Neuronal stem cell (in vitro differentiated cells): ENCODE measurements around the gene YEATS2.

Experiments
- DNase-seq: peaks from one replicate; pipeline ENCODE4 v3.0.0-alpha.2; 2013; ENCODE audit warnings: low spot score
- H2AFZ ChIP-seq: one replicate; pipeline ENCODE4 v1.6.1; 2013; ENCODE audit warnings: mild to moderate bottlenecking, low read length, inconsistent platforms
- H2AK5ac ChIP-seq: 2 replicates; pipeline ENCODE4 v1.6.1; 2013; ENCODE audit warnings: low read depth, mild to moderate bottlenecking, inconsistent platforms, low read length, moderate library complexity, mixed read lengths
- H2BK120ac ChIP-seq: 2 replicates; pipeline ENCODE4 v1.6.1; 2013; ENCODE audit warnings: low read depth, mild to moderate bottlenecking, inconsistent platforms, low read length, moderate library complexity, mixed read lengths
- H2BK12ac ChIP-seq: one replicate; pipeline ENCODE4 v1.6.1; 2013; ENCODE audit warnings: low read length, inconsistent platforms
- H2BK15ac ChIP-seq: 2 replicates; pipeline ENCODE4 v1.6.1; 2013; ENCODE audit warnings: mild to moderate bottlenecking, low read length, inconsistent platforms, mixed read lengths
- H2BK5ac ChIP-seq: one replicate; pipeline ENCODE4 v1.6.1; 2013; ENCODE audit warnings: inconsistent platforms, mild to moderate bottlenecking, low read length, moderate library complexity
- H3K14ac ChIP-seq: one replicate; pipeline ENCODE4 v1.6.1; 2013; ENCODE audit warnings: low read length, inconsistent platforms
- H3K18ac ChIP-seq: 2 replicates; pipeline ENCODE4 v1.6.1; 2013; ENCODE audit warnings: low read length, inconsistent platforms
- H3K23ac ChIP-seq: 2 replicates; pipeline ENCODE4 v1.6.1; 2013; ENCODE audit warnings: low read depth, mild to moderate bottlenecking, mixed read lengths, low read length, inconsistent platforms; ENCODE audit not compliant: poor library complexity
- H3K27ac ChIP-seq: replicated peaks from 3 replicates; pipeline ENCODE4 v1.5.1; 2013; ENCODE audit warnings: low read length, inconsistent platforms
- H3K27me3 ChIP-seq, 3 experiments: 2 replicates each; pipeline ENCODE4 v1.6.1; 2013; ENCODE audit warnings: low read length in 3 of 3, mild to moderate bottlenecking in 2 of 3, inconsistent platforms in 1 of 3, low read depth in 1 of 3, mixed read lengths in 1 of 3, moderate library complexity in 1 of 3; ENCODE audit not compliant: control insufficient read depth in 3 of 3, insufficient read depth in 3 of 3
- H3K36me3 ChIP-seq, 2 donors: replicated peaks in 1 of 2; 2 replicates each; pipeline ENCODE4 v1.6.1; 2013; ENCODE audit warnings: low read length in 2 of 2; ENCODE audit not compliant: control insufficient read depth in 2 of 2, insufficient read depth in 2 of 2
- H3K4ac ChIP-seq: 2 replicates; pipeline ENCODE4 v1.6.1; 2013; ENCODE audit warnings: inconsistent platforms, mild to moderate bottlenecking, low read length, moderate library complexity
- H3K4me1 ChIP-seq, 2 donors: 1 replicate in 1 of 2; 2 replicates in 1 of 2; pipeline ENCODE4 v1.6.1; 2013; ENCODE audit warnings: low read length in 2 of 2, low read depth in 1 of 2; ENCODE audit not compliant: control insufficient read depth in 2 of 2, insufficient read depth in 1 of 2
- H3K4me2 ChIP-seq: one replicate; pipeline ENCODE4 v1.6.1; 2013; ENCODE audit warnings: mild to moderate bottlenecking, low read length, inconsistent platforms; ENCODE audit not compliant: insufficient read depth, poor library complexity, severe bottlenecking
- H3K4me3 ChIP-seq, 2 donors: 2 replicates each; pipeline ENCODE4 v1.5.1; 2013; ENCODE audit warnings: low read length in 2 of 2, mild to moderate bottlenecking in 2 of 2, inconsistent platforms in 1 of 2, moderate library complexity in 1 of 2
- H3K79me1 ChIP-seq: one replicate; pipeline ENCODE4 v1.6.1; 2013; ENCODE audit warnings: low read depth, mild to moderate bottlenecking, inconsistent platforms, low read length, moderate library complexity
- H3K9ac ChIP-seq: one replicate; pipeline ENCODE4 v1.6.1; 2013; ENCODE audit warnings: mild to moderate bottlenecking, low read depth, low read length, inconsistent platforms; ENCODE audit not compliant: poor library complexity
- H3K9me3 ChIP-seq, 2 donors: replicated peaks in 1 of 2; 2 replicates each; pipeline versions ENCODE3 to v1.6.1; 2013; ENCODE audit warnings: low read length in 2 of 2, mild to moderate bottlenecking in 2 of 2, inconsistent platforms in 1 of 2, low read depth in 1 of 2, mixed read lengths in 1 of 2, moderate library complexity in 1 of 2; ENCODE audit not compliant: control insufficient read depth in 2 of 2, insufficient read depth in 1 of 2
- H4K8ac ChIP-seq: one replicate; pipeline ENCODE4 v1.6.1; 2013; ENCODE audit warnings: low read depth, mild to moderate bottlenecking, inconsistent platforms, low read length, moderate library complexity
- H4K91ac ChIP-seq: one replicate; pipeline ENCODE4 v1.6.1; 2013; ENCODE audit warnings: low read length, low read depth, mild to moderate bottlenecking, inconsistent platforms; ENCODE audit not compliant: poor library complexity
- WGBS, 2 donors: extraction: QIAGEN DNeasy Blood & Tissue Kit; methylation state at CpG; one replicate each; pipeline ENCODE4 v1.1.7; 2013; ENCODE audit warnings: missing lambda C conversion rate in 2 of 2, mixed read lengths in 1 of 2; ENCODE audit not compliant: insufficient read length in 2 of 2, insufficient replicate concordance in 1 of 2; ENCODE audit errors: extremely low coverage in 2 of 2; 5-methylcytosine and 5-hydroxymethylcytosine counted together

YEATS2 gene

DNA sequence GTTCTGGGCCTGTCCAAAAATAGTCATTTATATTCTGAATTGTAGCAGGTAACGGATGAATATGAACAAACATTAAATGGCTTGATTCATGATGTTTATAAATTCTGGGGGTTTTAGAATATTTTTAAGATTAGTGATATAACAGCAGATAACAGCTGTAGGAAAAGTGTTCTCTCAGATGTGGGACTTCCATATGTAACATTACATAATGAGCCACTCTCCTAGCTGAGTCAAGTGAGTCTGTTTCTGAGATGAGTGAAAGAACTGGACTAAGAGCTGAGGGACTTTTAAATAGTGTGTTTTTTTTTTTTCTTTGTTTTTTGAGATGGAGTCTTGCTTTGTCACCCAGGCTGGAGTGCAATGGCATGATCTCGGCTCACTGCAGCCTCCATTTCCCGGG lies 13.9 kb downstream of the YEATS2 start:
- Histone ChIP-seq H3K18ac (no peak overlapping the region), H3K14ac (no peak overlapping the region), H3K4me1 (peaks cover 0 to 1% of the 10 kb centered on the region in 2 donors), H3K27me3 (no peaks in the 10 kb centered on the region), H3K4ac (no peak overlapping the region), H2BK15ac (no peak overlapping the region), H2BK5ac (no peak overlapping the region), H2BK12ac (no peak overlapping the region), H2BK120ac (no peak overlapping the region), H4K91ac (no peak overlapping the region), H4K8ac (no peak overlapping the region), H3K27ac (no peak overlapping the region), H2AK5ac (no peak overlapping the region), H2AFZ (no peak overlapping the region), H3K9ac (no peak overlapping the region), H3K4me2 (no peak overlapping the region), H3K23ac (no peak overlapping the region), H3K4me3 (no peak overlapping the region), H3K9me3 (no peaks in the 10 kb centered on the region), H3K79me1 (peaks cover 4% of the 10 kb centered on the region), H3K36me3 (peaks cover 0 to 43% of the 10 kb centered on the region in 2 donors)
- WGBS, 2 donors: no CpG with 5 or more reads among the region's 3 CpGs
- no peak for DNase-seq

DNA sequence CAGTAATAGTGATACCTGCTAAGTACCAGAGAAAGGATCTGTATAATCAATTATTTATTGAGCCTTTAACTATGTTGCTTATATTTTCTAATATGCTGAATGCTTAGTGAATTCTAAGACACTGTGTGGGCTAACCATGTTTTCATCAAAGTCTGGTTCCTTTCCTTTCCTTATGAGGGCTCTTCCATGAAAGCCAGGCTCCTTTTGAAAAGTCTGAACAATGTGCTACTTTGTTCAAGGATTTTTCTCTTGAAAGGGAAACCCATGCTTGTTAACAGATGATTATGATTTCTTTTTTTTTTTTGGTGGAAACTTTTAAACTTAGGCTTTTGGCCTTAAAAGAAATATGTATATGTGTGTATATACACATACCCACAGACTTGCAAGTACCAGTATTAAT lies 17.0 kb downstream of the YEATS2 start:
- Histone ChIP-seq H3K27ac (no peak overlapping the region), H4K91ac (no peak overlapping the region), H4K8ac (no peak overlapping the region), H2AK5ac (no peak overlapping the region), H3K9me3 (no peaks in the 10 kb centered on the region), H3K9ac (no peak overlapping the region), H3K27me3 (no peaks in the 10 kb centered on the region), H3K4me3 (no peak overlapping the region), H3K18ac (no peak overlapping the region), H2BK12ac (no peak overlapping the region), H3K36me3 (peaks cover 3 to 67% of the 10 kb centered on the region in 2 donors), H3K4me1 (peaks cover 0 to 1% of the 10 kb centered on the region in 2 donors), H3K4me2 (no peak overlapping the region), H3K4ac (no peak overlapping the region), H2BK5ac (no peak overlapping the region), H2AFZ (no peak overlapping the region), H3K79me1 (peaks cover 2% of the 10 kb centered on the region), H3K23ac (no peak overlapping the region), H2BK15ac (no peak overlapping the region), H2BK120ac (no peak overlapping the region), H3K14ac (no peak overlapping the region)
- DNase-seq: no peak

DNA sequence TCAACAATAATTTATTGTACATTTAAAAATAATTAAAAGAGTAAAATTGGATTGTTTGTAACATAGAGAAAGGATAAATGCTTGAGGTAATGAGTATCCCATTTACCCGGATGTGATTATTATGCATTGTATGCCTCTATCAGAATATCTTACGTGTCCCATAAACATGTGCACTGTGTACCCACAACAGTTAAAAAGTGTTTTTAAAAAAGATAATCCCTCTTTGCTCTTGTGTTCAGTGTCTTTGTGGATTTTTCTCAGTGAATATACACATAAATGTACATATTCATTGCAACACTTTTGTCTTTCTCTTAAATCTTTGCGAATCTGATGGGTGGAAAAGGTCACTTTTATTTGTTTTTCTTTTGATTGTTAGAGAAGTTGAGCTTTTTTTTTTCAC lies 20.4 kb downstream of the YEATS2 start:
- no peak overlapping the region for H3K14ac ChIP-seq
- H2BK12ac ChIP-seq: no peak overlapping the region
- H3K27ac ChIP-seq: no peak overlapping the region
- no peak overlapping the region for H4K8ac ChIP-seq
- H2AK5ac ChIP-seq: no peak overlapping the region
- no peak overlapping the region for H3K4me2 ChIP-seq
- H3K36me3 ChIP-seq: peaks cover 9 to 88% of the 10 kb centered on the region in 2 donors
- H3K4me3 ChIP-seq: no peak overlapping the region
- H2BK15ac ChIP-seq: no peak overlapping the region
- H3K18ac ChIP-seq: no peak overlapping the region
- H2BK120ac ChIP-seq: no peak overlapping the region
- H3K9me3 ChIP-seq: no peaks in the 10 kb centered on the region
- no peak overlapping the region for H3K23ac ChIP-seq
- no peak overlapping the region for H4K91ac ChIP-seq
- no peak overlapping the region for H3K9ac ChIP-seq
- H2AFZ ChIP-seq: no peak overlapping the region
- no peak overlapping the region for H3K4ac ChIP-seq
- H3K27me3 ChIP-seq: no peaks in the 10 kb centered on the region
- H2BK5ac ChIP-seq: no peak overlapping the region
- no peak for DNase-seq
- H3K79me1 ChIP-seq: peaks cover 2% of the 10 kb centered on the region
- H3K4me1 ChIP-seq: no peaks in the 10 kb centered on the region
- whole genome bisulfite sequencing, 2 donors: no CpG with 5 or more reads among the region's 3 CpGs

DNA sequence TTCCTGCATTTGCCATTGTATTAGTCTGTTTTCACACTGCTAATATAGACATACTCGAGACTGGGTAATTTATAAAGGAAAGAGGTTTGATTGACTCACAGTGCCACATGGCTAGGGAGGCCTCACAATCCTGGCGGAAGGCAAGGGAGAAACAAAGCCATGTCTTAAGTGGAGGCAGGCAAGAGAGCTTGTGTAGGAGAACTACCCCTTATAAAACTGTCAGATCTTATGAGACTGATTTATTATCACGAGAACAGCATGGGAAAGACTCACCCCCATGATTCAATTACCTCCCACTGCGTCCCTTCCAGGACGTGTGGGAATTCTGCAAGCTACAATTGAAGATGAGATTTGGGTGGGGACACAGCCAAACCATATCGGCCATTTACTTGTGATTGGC lies 27.8 kb downstream of the YEATS2 start:
- H3K27me3 ChIP-seq: no peaks in the 10 kb centered on the region
- H2AFZ ChIP-seq: no peak overlapping the region
- no peak overlapping the region for H3K14ac ChIP-seq
- DNase-seq: no peak
- H2BK15ac ChIP-seq: no peak overlapping the region
- no peaks in the 10 kb centered on the region for H3K4me1 ChIP-seq
- no peak overlapping the region for H3K4me2 ChIP-seq
- no peak overlapping the region for H2BK5ac ChIP-seq
- no peaks in the 10 kb centered on the region for H3K79me1 ChIP-seq
- no CpG with 5 or more reads among the region's 6 CpGs for WGBS, 2 donors
- peaks cover 24 to 97% of the 10 kb centered on the region in 2 donors for H3K36me3 ChIP-seq
- no peak overlapping the region for H3K4me3 ChIP-seq
- no peak overlapping the region for H3K27ac ChIP-seq
- no peak overlapping the region for H3K9ac ChIP-seq
- H4K91ac ChIP-seq: no peak overlapping the region
- no peak overlapping the region for H3K23ac ChIP-seq
- H2BK12ac ChIP-seq: no peak overlapping the region
- no peak overlapping the region for H4K8ac ChIP-seq
- no peak overlapping the region for H3K18ac ChIP-seq
- H3K9me3 ChIP-seq: no peaks in the 10 kb centered on the region
- no peak overlapping the region for H2BK120ac ChIP-seq
- no peak overlapping the region for H3K4ac ChIP-seq
- H2AK5ac ChIP-seq: no peak overlapping the region
